Measurements from ENCODE around the gene SH3BP2. TPM values are rescaled to one million over a fixed set of nuclear protein-coding genes. Genes with fewer than 3 reads are reported as not detected.

Gene SH3BP2
- total RNA-seq, 1 experiment from 2014 or later, result 17.4 TPM

GRCh38 chr4:2882341-2882740 lies 89.5 kb downstream of the SH3BP2 start:
- no peaks in the 10 kb centered on the region for H3F3A ChIP-seq (ENCODE audit: low read length, unreplicated experiment)
- H3K27ac ChIP-seq (ENCODE audit: low read length), result no peak overlapping the region
- H2AFZ ChIP-seq (ENCODE audit: low read length), result no peak overlapping the region
- POLR2A ChIA-PET (ENCODE audit: unreplicated experiment), result no interaction called here
- H3K79me2 ChIP-seq (ENCODE audit: low read length), result no peaks in the 10 kb centered on the region
- H3K36me3 ChIP-seq (ENCODE audit: low read depth, low read length), result no peaks in the 10 kb centered on the region; the same call in 1 of the 2 replicates
- H3K9ac ChIP-seq (ENCODE audit: low read length), result no peak overlapping the region
- intact Hi-C loops (cut with micrococcal nuclease), result no loop called here
- BruUV-seq (replicated peaks), result no TSS peak
- CTCF ChIA-PET, result no interaction called here
- H3K9me3 ChIP-seq (ENCODE audit: low read length), result no peaks in the 10 kb centered on the region
- no peak for TF ChIP-seq CTCF (conservative IDR thresholded peaks at IDR 0.05; ENCODE audit: low read depth, low read length)
- no peak for TF ChIP-seq EZH2 (IDR thresholded peaks at IDR 0.05; ENCODE audit: low read length, unreplicated experiment)
- no peak for TF ChIP-seq EZH2phosphoT487 (IDR thresholded peaks at IDR 0.05; ENCODE audit: borderline replicate concordance, low read length)
- H3K9me2 ChIP-seq (replicated peaks; ENCODE audit: low read length), result no peaks in the 10 kb centered on the region
- DNase-seq, result no peak
- no peaks in the 10 kb centered on the region for H4K20me1 ChIP-seq (ENCODE audit: low read length)
- no peaks in the 10 kb centered on the region for H3K4me1 ChIP-seq (ENCODE audit: insufficient read depth, low read length)
- no peak for ATAC-seq
- no peaks in the 10 kb centered on the region for H3K27me3 ChIP-seq (ENCODE audit: low read length)
- H3K4me2 ChIP-seq (ENCODE audit: low read length), result no peak overlapping the region
- no peak overlapping the region for H3K4me3 ChIP-seq (ENCODE audit: low read length)

- ATAC-seq (no peak), DNase-seq (no peak)
- Histone ChIP-seq H3K4me1 (ENCODE audit: insufficient read depth, low read length) (peaks cover 7% of the 10 kb centered on the region; the same call in 1 of the 2 replicates), H3K27me3 (ENCODE audit: low read length) (no peaks in the 10 kb centered on the region), H3F3A (ENCODE audit: low read length, unreplicated experiment) (no peaks in the 10 kb centered on the region), H3K27ac (ENCODE audit: low read length) (no peak overlapping the region), H2AFZ (ENCODE audit: low read length) (no peak overlapping the region), H3K4me3 (ENCODE audit: low read length) (no peak overlapping the region), H3K4me2 (ENCODE audit: low read length) (no peak overlapping the region), H3K9me3 (ENCODE audit: low read length) (no peaks in the 10 kb centered on the region), H4K20me1 (ENCODE audit: low read length) (no peaks in the 10 kb centered on the region), H3K9ac (ENCODE audit: low read length) (no peak overlapping the region), H3K9me2 (replicated peaks; ENCODE audit: low read length) (no peaks in the 10 kb centered on the region), H3K36me3 (ENCODE audit: low read depth, low read length) (no peaks in the 10 kb centered on the region; the same call in 1 of the 2 replicates), H3K79me2 (ENCODE audit: low read length) (no peaks in the 10 kb centered on the region)
- POLR2A ChIA-PET (ENCODE audit: unreplicated experiment), result no interaction called here
- intact Hi-C loops (cut with micrococcal nuclease), result no loop called here
- TF ChIP-seq EZH2phosphoT487 (IDR thresholded peaks at IDR 0.05; ENCODE audit: borderline replicate concordance, low read length), result no peak
- TF ChIP-seq CTCF (conservative IDR thresholded peaks at IDR 0.05; ENCODE audit: low read depth, low read length), result no peak
- TF ChIP-seq EZH2 (IDR thresholded peaks at IDR 0.05; ENCODE audit: low read length, unreplicated experiment), result no peak
- CTCF ChIA-PET, result no interaction called here
- BruUV-seq (replicated peaks), result no TSS peak
Measured at GRCh38 chr4:2886161-2886560, 93.3 kb downstream of the SH3BP2 start.

- Histone ChIP-seq H3K4me3 (ENCODE audit: low read length) (no peak overlapping the region), H3K9ac (ENCODE audit: low read length) (no peak overlapping the region), H3K9me3 (ENCODE audit: low read length) (no peaks in the 10 kb centered on the region), H3K36me3 (ENCODE audit: low read depth, low read length) (no peaks in the 10 kb centered on the region; the same call in 1 of the 2 replicates), H3K4me2 (ENCODE audit: low read length) (no peak overlapping the region), H3F3A (ENCODE audit: low read length, unreplicated experiment) (no peaks in the 10 kb centered on the region), H3K27ac (ENCODE audit: low read length) (no peak overlapping the region), H2AFZ (ENCODE audit: low read length) (no peak overlapping the region), H3K4me1 (ENCODE audit: insufficient read depth, low read length) (peaks cover 11% of the 10 kb centered on the region; the same call in 1 of the 2 replicates), H4K20me1 (ENCODE audit: low read length) (no peaks in the 10 kb centered on the region), H3K27me3 (ENCODE audit: low read length) (no peaks in the 10 kb centered on the region), H3K9me2 (replicated peaks; ENCODE audit: low read length) (no peaks in the 10 kb centered on the region), H3K79me2 (ENCODE audit: low read length) (no peaks in the 10 kb centered on the region)
- no TSS peak for BruUV-seq (replicated peaks)
- DNase-seq (no peak), ATAC-seq (no peak)
- intact Hi-C loops (cut with micrococcal nuclease), result no loop called here
- ChIA-PET CTCF (no interaction called here), POLR2A (ENCODE audit: unreplicated experiment) (no interaction called here)
- TF ChIP-seq EZH2phosphoT487 (IDR thresholded peaks at IDR 0.05; ENCODE audit: borderline replicate concordance, low read length) (no peak), EZH2 (IDR thresholded peaks at IDR 0.05; ENCODE audit: low read length, unreplicated experiment) (no peak), CTCF (conservative IDR thresholded peaks at IDR 0.05; ENCODE audit: low read depth, low read length) (no peak)
Measured at GRCh38 chr4:2886622-2887021, 93.7 kb downstream of the SH3BP2 start.

All from PC-3 (cell line).